Measurements from ENCODE around the gene CRABP1.

DNA sequence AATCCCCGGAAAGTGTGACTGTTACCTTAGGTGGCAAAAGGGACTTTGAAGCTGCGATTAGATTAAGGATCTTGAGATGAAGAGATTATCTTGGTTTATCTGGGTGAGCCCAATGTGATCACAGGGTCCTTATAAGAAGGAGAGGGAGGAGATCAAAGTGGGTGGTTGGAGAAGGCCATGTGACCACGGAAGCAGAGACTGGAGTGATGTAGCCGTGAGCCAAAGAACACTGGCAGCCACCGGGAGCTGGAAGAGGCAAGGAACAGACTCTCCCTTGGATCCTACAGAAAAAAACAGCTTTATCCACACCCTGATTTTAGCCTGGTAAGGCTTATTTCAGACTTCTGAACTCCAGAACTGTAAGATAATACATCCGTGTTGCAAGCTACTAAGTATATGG, 29.9 kb downstream of the CRABP1 start:
- no peak for TF ChIP-seq POLR2A (IDR thresholded peaks at IDR 0.05; ENCODE audit: low read length)
- TF ChIP-seq GATA1 (IDR thresholded peaks at IDR 0.05; ENCODE audit: low read depth, low read length): no peak

Measured in erythroblast (primary cell).